ENCODE results near the gene RANBP10.
"Not testable (repeated sequence)": the region's sequence is repeated elsewhere in the genome, so short reads cannot be mapped to it uniquely, and the experiment has no call there.

The RANBP10 gene

DNA sequence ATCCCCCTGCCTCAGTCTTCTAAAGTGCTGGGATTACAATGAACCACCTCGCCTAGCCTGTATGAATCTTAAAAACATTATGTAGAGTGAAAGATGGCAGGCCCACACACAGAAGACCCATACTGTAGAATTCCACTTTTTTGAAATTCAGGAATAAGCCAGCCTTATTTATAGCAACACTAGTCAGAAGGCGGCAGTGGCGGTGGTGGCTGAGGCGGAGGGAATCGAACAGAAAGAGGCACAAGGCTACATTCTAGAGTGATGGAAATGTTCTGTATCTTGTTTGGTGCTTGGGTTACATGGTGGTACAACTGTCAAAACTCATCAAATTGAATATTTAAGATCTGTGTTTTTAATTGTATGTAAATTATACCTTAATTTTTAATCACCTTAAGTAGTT is 98.6 kb downstream of the RANBP10 start:
- DNase-seq = no peak

GRCh38 chr16:67707210-67707609 is 99.2 kb downstream of the RANBP10 start:
- DNase-seq = no peak

- DNase-seq = no peak
These were observed 102.2 kb downstream of the RANBP10 start for GRCh38 chr16:67704110-67704509.

GRCh38 chr16:67703626-67704025 is 102.7 kb downstream of the RANBP10 start:
- DNase-seq = no peak

DNA sequence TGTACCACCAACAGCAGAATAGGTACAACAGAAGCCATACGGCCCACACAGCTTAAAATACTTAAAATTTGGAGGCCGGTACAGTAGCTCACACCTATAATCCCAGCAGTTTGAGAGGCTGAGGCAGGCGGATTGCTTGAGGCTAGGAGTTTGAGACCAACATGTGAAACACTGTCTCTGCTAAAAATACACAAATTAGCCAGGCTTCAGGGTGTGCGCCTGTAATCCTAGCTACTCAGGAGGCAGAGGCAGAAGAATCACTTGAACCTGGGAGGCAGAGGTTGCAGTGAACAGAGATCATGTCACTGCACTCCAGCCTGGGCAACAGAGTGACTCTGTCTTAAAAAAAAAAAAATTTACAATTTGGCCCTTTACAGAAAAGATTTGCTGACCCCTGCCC is 104.2 kb downstream of the RANBP10 start:
- no peak for DNase-seq

GRCh38 chr16:67701420-67701819 is 104.9 kb downstream of the RANBP10 start:
- peak; percentile 17 for DNase-seq

DNA sequence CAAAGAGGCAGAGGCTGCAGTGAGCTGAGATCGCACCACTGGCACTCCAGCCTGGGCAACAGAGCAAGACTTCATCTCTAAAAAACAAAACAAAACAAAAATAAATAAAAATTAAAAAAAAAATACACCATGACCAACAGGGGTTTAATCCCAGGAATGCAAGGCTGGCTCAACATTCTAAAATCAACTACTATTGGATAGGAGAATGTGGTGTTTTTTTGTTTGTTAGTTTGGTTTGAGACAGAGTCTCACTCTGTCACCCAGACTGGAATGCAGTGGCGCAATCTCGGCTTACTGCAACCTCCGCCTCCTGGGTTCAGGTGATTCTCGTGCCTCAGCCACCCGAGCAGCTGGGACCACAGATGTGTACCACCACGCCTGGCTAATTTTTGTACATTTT is 107.1 kb downstream of the RANBP10 start:
- peak; percentile 11 for DNase-seq

- no peak for DNase-seq
These were observed 108.8 kb downstream of the RANBP10 start for GRCh38 chr16:67697422-67698185.

GRCh38 chr16:67694611-67695010 is 111.7 kb downstream of the RANBP10 start:
- no peak for DNase-seq

- DNase-seq = not testable (repeated sequence)
These were observed 112.7 kb downstream of the RANBP10 start for GRCh38 chr16:67693517-67694285.

- DNase-seq = no peak
These were observed 120.8 kb downstream of the RANBP10 start for GRCh38 chr16:67685388-67686112.

- no peak for DNase-seq
These were observed 122.6 kb downstream of the RANBP10 start for GRCh38 chr16:67683767-67684166.

GRCh38 chr16:67679935-67680897 is 126.1 kb downstream of the RANBP10 start:
- DNase-seq = no peak

DNA sequence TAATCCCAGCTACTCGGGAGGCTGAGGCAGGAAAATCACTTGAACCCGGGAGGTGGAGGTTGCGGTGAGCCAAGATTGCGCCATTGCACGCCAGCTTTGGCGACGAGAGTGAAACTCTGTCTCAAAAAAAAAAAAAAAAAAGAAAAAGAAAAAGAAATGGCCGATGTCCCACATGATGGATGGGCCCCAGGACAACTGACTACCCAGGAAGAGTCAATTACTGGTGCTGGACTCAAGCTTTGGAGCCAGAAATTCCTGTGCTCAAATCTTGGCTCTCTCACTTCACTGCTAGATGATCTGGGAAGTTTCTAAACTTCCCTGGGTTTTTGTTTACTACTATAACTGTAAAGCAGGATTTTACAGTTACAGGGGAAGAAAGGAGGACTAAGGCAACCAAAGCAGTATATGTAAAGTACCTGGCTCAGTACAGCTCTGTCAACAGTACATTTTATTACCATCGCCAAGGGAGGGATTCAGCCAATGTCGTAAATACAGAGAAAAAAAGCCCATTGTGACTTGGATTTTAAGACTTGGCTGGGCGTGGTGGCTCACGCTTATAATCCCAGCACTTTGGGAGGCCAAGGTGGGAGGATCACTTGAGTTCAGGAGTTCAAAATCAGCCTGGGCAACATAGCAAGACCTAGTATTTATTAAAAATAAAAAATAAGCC is 127.9 kb downstream of the RANBP10 start:
- DNase-seq = no peak

- no peak for DNase-seq
These were observed 128.6 kb downstream of the RANBP10 start for GRCh38 chr16:67677712-67678111.

DNA sequence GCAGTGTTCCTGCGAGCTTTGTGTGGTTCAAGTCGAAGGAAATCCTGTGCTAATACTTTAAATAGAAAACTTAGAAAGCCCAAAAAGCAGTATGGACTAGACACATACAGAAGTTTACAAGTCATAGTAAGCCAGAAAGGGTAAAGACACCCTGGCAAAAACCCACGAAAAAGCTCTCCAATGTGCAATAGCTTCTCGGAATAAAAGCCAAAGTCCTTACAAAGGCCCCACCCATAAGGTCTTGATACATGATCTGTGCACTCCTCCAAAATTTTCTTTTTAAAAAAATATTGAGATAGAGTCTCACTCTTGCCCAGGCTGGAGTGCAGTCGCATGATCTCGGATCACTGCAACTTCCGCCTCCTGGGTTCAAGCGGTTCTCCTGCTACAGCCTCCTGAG is 129.4 kb downstream of the RANBP10 start:
- no peak for DNase-seq

GRCh38 chr16:67676516-67676915 is 129.8 kb downstream of the RANBP10 start:
- DNase-seq = no peak

- DNase-seq = no peak
These were observed 130.4 kb downstream of the RANBP10 start for GRCh38 chr16:67675999-67676398.

DNA sequence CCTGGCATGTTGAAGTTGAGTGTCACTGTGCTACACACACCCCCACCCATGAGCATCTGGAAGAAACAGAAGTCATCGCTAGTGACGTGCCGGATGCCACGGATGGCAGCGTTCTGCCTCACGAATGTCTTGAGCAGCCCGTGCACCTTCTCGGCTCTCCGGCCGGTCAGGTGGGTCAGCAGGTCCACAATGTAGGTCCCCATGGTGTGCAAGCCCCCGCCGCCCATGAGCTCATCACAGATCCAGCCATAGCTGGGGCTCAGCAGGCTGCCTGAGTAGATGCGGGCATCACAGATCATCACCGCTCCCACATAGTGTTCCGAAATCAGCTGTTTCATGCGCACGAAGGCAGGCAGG is 130.8 kb downstream of the RANBP10 start:
- DNase-seq = no peak

GRCh38 chr16:67674851-67675578 is 131.3 kb downstream of the RANBP10 start:
- DNase-seq = no peak

Data from eye (tissue), 1 donor.